Activated T-helper 1 cell treated with Interleukin-2 at 50 U/mL for 16 hours (primary cell): Measurements from ENCODE around the gene QSOX2.

Experiments
- DNase-seq: peaks from one replicate; pipeline ENCODE4 v3.0.0-alpha.2; 2020; ENCODE audit warnings: low read depth

The QSOX2 gene

GRCh38 chr9:136264441-136265405 is 19.1 kb upstream of the QSOX2 start:
- DNase-seq = no peak

GRCh38 chr9:136264031-136264430 is 18.4 kb upstream of the QSOX2 start:
- DNase-seq = no peak

DNA sequence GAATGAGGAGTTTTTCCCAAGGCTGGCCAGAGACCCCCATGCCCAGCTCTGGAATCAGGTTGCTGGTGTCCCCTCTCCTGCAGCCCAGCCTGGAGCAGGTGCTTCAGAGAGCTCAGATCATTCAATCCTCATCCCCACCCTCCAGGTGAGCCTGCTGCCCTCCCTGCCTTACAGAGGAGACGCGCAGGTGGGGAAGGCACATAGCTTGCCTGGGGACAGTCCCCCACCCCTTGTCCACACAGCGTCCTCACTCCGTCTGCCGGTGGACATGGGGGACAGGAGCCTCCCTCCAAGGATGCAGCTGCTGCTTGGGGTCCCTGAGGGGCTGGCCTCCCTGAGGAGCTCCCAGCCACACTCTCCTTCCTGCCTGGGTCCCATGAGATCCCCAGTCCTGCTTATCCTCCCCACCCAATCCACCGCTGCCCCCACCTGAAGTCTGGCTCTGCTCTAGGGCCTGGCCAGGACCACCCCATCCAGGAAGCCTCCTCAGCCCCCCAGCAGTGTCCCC is 17.1 kb upstream of the QSOX2 start:
- DNase-seq = no peak

- no peak for DNase-seq
Observed at GRCh38 chr9:136261686-136262430, 16.2 kb upstream of the QSOX2 start.

DNA sequence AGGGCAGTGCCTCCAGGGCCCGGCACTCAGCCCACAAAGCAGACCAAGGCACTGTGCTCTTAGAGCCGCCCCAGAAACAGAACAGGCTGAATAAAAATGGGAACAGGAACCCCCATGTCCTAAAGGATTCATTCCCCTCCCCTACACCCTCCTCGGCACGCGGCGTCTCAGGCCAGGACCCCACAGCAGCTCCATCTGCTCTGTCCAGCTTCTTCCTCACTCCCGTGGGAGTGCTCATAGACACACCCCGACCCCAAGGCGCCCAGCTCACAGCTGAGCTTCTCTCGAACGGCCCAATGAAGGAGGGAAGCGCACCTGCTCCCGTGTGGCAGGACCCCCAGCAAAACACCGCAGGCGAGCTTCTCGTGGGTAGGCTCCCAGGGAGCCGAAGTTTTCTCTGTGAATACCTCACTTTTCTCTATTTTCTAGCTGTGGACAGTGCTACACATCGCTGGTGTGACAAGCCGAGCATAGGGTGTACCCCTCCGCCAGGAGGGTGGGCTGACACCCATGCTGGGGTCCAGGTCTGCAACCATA is 15.4 kb upstream of the QSOX2 start:
- no peak for DNase-seq

- no peak for DNase-seq
Observed at GRCh38 chr9:136260521-136260920, 14.9 kb upstream of the QSOX2 start.

DNA sequence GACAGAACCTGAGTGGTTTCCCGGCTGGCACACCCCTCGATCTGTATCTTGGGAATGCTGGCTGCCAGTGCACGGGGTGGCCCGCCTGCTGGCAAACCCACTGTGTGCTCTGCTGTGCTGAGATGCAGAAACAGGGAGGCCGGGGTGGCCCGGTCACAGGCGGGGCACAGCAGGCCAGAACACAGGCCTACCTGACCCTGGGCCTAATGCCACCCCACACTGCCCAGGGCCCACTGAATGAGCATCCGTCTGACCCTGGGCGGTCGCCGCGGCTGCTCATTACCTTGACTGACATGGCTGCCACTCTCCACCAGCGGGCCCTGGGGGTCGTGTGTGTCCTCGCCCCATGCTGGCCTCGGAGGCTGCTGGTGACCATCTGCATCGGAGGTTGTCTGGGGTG is 14.2 kb upstream of the QSOX2 start:
- no peak for DNase-seq

DNA sequence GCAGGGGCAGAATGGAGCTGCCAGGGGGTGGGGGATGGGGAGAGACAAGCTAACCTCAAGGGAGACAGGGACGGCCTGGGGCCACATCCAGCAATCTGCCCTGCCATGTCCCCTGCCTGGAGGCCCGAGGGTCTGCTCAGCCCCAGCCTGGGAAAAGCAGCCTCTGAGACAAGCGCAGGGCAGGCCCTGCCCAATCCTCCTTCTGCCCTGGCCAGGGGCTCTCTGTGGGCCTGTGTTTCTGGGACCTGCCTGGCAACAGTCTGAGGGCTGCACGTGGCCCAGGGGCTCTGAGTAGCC is 13.9 kb upstream of the QSOX2 start:
- no peak for DNase-seq

DNA sequence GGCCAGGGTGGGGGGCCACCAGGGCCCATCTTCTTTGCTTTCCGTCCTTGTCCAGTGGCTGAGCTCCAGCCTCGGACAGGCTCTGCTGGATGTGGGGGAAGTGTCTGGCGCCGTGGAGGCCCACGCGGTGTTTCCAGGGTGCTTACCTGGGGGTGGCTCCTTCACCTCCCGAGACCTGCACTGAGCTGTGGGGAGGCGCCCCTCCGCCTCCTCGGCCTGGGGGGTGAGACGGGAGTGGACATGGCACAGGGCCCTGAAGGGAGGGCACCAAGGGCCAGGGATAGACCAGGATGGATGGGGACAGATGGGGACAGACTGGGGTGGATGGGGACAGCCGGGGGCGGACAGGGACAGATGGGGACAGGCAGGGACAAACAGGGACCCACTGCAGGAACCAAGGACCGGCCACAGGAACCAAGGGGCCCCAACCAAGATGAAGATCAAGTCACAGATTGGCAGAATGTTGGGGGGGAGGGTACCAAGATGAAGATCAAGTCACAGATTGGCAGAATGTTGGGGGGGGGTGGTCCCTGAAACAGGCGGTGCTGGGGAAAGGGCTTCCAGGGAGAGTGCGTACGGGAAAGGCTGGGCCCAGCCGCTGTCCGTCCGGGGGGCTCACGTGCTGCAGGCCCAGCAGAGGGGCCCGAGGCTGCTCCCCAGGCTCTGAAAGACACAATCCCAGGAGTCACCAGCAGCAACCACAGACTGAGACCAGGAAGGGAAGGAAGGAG is 13.3 kb upstream of the QSOX2 start:
- DNase-seq = no peak

DNA sequence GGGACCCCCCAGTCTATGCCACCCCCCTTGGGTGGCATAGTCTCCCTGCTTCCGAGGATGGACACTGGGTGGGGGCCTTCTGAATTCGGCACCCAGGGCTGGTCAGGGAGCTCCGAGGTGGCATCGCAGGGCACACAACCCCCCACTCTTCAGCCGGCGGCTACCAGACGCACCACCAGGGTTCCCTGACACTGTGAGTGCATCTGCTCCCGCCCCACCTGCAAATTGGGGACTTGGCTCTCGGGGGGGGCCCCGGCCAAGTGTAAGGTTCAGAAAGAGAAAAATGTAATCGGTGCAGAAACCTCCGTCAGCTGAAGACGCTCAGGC is 12.7 kb upstream of the QSOX2 start:
- no peak for DNase-seq

DNA sequence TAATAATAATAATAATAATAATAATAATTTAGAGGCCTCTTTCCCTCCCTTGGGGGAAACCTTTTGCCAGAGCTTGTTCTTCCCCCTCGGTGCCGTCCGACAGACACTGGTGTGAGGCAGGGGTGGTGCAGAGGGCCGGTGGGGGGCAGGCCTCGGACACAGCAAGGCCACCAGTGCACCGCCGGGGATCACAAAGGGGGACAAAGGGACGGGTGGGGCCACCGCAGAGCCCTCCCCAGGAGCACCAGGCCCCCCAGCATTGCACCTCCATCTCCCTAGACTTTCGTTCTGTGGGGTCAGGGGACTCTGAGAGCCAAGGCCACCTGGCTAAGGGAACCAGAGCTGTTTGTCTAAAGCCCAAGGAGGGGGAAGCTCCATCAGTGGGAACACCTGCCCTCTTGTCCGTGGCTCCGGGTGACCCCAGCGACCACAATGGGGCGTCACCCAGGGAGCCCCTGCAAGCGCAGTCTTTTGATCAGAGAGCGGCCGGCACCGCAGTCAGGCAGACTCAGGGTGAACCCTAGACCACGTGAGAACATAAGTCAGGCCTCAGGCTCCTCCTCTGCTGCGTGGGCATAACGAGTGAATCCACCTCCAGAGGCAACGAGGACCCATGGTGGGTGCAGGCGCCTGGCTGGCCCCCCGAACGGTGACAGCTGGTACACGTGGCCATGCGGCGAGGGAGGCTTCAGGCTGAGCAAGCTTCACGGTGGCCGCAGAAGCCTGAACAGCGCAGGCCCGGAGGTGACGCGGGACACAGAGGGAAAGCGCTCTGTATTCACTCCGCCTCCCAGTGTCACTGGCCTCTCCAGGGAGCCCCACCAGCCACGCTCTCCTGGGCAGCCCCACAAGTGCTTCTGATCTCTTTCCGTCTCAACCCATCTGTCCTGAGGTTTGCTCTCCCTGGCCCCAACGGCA is 12.0 kb upstream of the QSOX2 start:
- DNase-seq = no peak

GRCh38 chr9:136255896-136256890 is 10.6 kb upstream of the QSOX2 start:
- no peak for DNase-seq

DNA sequence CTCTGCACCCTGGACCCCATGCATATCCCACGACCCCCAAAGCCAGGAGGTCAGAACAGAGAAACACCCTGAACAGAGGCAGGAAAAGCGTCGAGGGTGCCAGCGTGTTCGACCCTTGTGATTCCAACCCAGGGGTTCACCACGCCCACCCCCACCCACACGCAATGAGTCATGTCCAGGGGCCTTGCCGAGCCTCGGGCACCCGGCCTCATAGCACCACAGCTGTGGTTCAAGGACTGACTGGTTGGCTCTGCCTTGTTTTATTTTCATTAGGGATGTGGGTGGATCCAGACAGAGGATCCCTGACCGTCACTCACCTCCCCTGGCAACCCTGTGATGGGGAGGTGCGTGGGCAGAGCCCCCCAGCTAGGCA is 9.5 kb upstream of the QSOX2 start:
- DNase-seq = no peak

DNA sequence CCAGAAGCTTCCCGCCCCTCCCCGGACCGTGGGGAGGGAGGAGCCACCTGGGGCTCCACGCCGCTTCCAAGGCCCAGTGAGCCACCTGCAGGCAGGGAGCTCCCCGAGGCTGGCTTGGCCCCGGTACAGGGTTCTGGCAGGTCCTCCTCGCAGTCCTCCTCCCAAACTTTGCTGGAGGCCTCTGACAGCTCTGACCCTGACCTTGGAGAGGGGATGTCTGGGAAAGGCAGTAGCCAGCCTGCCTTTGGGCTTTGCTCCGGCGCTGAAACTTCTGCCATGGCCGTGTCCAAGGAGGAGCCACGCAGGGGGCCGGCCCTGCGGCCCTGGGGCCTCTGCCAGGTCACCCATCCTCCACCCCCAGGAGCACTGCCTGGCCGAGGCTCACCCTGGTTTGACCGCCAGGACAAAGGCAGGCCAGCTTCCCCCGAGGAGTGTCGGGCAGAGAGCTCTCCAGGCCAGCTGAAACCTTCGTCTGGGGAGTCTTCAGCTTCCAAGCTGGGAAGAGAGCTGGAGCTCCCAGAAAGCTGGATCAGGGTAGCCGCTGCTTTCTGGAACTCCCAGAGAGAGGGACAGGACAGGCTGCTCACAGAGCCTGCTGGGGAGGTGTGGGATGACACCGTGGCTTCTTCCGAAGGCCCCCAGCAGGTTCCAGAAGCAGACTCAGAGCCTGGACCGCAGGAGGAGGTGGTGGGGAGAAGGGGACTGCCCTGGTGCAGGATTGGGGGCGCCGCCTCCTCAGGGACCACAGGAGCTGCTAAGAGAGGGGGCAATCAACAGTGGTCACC is 9.0 kb upstream of the QSOX2 start:
- DNase-seq = no peak

GRCh38 chr9:136253246-136254130 is 7.9 kb upstream of the QSOX2 start:
- no peak for DNase-seq

- no peak for DNase-seq
Observed at GRCh38 chr9:136252846-136253245, 7.2 kb upstream of the QSOX2 start.

DNA sequence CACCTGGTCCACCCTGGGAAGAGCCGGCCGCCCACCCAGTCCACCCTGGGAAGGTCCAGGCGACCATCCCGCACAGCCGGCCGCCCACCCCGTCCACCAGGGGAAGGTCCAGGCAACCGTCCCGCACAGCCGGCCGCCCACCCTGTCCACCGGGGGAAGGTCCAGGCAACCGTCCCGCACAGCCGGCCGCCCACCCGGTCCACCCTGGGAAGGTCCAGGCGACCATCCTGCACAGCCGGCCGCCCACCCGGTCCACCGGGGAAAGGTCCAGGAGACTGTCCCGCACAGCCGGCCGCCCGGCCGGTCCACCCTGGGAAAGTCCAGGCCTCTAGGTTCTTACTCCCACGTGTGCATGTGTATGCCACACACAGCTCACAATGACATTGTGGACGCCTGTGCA is 6.7 kb upstream of the QSOX2 start:
- DNase-seq = no peak
